GM19240 (cell line): ENCODE data around the gene LRRC8A.
A peak's percentile ranks its signal among the peaks of the same experiment; 100 is the strongest.
"Not testable (repeated sequence)": the region's sequence is repeated elsewhere in the genome, so short reads cannot be mapped to it uniquely, and the experiment has no call there.

ENCODE experiments used
- DNase-seq: peaks from one replicate; pipeline ENCODE4 v3.0.0; 2011; ENCODE audit warnings: low spot score; ENCODE audit not compliant: insufficient read length

LRRC8A gene

GRCh38 chr9:128863647-128864046 lies 18.3 kb upstream of the LRRC8A start:
- peak; percentile 70 for DNase-seq

DNA sequence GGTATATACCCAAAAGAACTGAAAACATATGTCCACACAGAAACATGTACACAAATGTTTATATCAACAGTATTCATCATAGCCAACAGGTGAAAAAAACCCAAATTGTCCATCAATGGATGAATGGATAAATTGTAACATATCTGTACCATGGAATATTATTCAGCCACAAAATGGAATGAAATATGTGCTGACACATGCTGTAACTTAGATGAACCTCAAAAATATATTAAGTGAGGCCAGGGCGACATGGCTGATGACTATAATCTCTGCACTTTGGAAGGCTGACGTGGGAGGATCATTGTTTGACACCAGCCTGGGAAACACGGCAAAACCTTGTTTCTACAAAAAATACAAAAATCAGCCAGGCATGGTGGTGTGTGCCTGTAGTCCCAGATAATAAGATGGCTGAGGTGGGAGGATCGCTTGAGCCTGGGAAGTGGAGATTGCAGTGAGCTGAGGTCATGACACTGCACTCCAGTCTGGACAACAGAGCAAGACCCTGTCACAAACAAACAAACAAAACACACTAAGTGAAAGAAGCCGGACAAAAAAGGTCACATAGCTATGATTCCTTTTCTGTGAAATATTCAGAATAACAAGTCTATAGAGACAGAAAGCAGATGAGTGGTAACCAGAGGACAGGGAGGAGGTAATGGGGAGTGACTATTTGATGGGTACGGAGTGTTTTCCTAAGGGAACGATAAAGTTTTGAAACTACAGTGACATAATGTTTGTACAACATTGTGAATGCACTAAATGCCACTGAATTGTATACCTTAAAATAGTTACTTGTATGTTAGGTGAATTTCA lies 11.6 kb upstream of the LRRC8A start:
- DNase-seq = no peak

DNA sequence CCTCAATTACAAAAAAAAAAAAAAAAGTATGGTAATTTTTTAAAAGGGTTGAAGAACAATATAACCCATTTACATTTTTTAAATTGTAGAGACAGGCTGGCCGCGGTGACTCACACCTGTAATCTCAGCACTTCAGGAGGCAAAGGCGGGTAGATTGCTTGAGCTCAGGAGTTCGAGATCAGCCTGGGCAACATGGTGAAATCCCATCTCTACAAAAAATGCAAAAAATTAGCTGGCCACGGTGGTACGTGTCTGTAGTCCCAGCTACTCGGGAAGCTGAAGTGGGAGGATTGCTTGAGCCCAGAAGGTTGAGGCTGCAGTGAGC lies 11.0 kb upstream of the LRRC8A start:
- not testable (repeated sequence) for DNase-seq

DNA sequence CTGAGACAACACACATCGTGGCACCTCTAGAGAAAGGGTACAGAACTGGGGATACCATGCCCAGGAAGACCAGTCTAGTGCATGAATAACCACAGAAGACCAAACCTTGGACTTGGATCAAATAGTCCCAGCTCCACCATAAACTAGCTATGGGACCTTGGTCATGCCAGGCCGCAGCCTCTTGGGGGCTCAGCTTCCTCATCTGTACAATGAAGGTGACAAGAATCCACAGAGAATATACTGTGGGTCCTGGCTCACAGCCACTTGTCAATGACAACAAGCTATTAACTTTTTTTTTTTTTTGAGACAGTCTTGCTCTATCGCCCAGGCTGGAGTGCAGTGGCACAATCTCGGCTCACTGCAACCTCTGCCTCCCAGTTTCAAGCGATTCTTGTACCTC lies 4.1 kb upstream of the LRRC8A start:
- DNase-seq = no peak

DNA sequence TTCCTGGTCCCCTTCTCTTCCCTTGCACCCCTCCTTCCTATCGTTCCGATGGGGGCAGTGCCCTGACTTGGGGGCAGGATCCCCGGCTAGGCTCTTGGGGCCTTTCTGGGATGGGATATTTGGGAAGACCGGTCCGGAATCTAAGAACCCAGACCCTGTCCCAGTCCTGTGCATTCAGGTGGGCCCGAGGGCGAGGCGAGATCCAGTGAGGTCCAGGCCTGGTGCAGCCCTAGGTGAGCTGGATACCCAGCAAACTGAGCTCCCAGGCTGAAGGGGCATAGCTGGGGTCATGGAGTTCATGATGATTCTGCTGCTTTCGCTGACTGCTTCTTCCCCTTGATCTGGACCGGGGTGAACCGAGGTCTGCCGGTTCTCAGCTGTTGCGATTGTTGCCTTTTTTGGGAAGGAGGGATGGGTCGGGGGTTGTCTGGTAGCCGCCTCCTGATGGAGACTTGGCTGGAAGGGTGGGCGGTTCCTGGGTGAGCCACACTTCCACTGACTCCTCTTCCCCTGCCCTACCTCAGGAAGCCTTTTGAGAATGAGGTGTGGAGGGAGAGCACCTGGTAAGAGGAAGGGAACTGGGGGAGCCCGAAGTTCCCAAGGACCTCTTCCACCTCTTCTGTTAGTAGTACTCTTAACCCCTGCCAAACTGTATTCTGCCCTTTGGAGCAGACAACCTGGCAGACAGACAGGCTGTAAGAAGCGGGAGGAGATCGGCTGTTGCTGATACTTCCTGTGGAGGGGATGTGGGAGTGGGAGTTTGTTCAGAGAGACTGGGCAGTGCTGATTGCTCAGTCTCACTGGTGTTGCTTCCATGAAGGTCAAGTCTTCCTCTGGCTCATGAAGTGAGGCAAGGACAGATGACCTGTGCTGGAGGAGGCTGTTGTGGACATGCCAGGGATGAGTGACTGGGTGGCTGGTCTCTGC lies 1.0 kb downstream of the LRRC8A start:
- DNase-seq = no peak

GRCh38 chr9:128884164-128884563 lies 2.2 kb downstream of the LRRC8A start:
- DNase-seq = no peak

DNA sequence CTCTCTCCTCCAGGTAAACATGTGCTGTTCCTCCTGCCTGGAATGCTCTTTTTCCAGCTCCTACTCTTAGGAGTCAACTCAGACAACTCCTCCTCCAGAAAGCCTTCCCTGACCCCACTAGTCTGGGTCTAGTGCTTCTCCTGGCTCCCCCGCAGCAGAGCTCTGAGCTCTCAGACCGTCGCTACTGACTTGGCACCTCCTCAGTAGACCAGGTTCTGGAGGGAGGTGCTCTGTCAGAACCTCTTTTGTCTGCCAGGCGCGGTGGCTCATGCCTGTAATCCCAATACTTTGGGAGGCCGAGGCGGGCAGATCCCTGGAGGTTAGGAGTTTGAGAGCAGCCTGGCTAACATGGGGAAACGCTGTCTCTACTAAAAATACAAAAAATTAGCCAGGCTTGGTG lies 3.4 kb downstream of the LRRC8A start:
- no peak for DNase-seq

GRCh38 chr9:128885798-128886197 lies 3.9 kb downstream of the LRRC8A start:
- DNase-seq = no peak

DNA sequence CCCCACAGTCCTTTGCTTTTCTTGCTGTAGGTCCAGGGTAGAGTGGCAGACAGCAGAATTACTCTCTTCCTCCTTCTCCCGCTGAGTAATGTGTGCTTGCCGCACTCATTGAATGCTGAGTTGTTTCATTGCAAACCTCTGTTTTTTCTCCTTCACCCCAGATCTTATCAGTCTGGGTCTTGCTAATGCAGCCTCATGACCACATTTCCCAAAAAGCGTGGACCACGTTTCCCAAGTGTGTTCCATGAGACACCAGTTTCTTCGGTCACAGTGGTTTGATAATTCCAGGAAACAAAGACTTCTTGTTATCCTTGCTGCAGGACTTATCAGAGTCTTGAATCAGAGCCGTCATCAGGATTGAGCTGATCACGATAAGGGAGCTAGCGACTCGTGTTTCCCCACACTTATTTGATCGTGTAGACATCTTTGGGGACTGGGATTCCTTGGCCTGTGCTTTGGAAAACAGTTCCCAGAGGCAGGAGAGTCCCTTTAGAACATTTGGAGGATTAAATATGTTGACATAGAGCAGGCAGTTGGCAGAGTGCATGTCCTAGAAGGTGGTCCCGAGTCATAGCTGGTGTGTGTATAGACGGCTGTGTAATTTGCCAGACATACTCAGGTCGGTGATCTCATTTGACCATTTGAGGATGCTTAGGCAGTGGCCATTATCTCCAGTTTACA lies 4.4 kb downstream of the LRRC8A start:
- DNase-seq = no peak

DNA sequence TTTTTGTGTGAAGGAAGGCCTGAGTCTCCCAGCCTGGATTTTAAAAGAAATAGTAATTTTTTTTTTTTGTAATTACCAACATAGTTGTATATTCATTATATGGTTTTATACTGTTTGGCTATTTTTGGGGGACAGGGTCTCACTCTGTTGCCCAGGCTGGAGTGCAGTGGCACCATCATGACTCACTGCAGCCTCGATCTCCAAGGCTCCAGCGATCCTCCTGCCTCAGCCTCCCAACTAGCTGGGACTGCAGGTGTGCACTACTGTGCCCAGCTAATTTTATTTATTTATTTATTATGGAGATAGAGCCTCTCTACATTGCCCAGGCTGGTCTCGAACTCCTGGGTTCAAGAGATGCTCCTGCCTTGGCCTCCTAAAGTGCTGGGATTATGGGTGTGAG lies 5.1 kb downstream of the LRRC8A start:
- no peak for DNase-seq

DNA sequence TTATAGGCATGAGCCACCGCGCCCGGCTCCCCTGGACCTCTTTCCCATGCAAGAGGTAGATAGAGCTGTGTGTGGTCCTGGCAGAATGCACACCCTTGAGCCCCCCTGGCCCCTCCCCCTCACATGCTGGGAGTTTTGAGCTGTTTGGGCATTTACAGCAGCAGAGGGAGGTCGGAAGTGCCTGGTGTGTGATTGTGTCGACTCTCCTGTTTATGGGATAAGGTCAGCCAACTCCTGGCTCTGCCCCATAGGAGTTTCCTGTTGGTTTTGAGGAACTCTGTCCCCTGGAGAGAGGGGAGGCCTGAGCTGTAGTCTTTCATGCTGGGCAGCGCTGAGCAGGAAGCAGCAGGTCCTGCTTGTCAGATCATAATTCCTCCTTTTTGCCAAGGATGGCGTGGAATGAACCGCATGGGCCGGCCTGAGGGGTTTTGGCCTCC lies 6.0 kb downstream of the LRRC8A start:
- no peak for DNase-seq

GRCh38 chr9:128891321-128892220 lies 9.6 kb downstream of the LRRC8A start:
- DNase-seq = no peak

DNA sequence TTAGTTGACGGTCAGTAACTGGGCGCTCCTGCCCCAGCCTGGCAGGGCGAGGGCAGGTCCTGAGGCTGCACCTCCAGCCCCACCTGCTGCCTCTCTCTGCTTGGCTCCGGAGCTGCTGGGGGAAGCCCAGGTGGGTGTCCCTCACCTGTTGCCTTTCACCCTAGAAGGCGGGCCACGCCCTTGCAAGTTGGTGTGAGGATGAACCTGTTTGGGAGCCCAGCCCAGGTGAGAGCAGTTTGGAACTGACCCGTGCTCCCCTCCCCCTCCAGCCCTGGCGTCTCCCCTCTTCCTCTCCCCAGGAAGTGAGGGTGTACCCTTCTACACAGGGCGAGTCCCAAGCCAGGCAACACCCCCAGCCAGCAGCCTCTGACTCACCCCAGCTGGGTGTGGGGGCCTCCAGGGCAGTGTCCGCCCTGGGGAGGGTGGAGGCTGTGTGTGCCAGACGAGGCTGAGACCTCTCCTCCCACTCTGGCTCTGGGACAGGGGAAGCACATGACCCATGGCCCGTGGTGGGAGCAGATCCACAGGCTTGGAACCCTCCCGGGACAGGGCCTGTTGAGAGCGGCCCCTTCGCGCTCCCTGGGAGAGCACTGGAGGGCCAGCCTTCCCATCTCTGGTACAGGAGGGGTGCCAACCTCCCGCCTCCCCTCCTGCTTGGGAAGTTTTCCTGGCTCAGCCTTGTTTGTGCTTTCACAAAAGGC lies 10.4 kb downstream of the LRRC8A start:
- DNase-seq = no peak

DNA sequence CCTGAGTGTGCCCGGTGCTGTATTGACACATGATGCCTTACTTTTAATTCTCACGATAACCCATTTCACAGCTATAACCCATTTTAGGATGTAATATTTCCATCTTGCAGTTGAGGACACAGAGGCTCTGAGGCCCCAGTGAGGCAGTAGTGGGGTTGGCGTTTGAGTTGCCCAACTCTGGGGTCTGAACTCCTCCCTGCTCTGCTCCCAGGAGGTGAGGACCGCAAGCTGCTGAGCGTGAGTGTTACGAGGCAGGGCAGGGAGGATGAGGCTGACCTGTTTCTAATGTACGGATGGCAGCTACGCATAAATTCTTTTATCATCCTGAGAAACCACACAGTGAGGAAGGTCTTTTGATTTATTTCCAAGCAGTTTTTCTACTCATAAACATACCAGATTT lies 11.4 kb downstream of the LRRC8A start:
- DNase-seq = no peak

GRCh38 chr9:128894764-128895163 lies 12.8 kb downstream of the LRRC8A start:
- DNase-seq = no peak

GRCh38 chr9:128895556-128895955 lies 13.6 kb downstream of the LRRC8A start:
- DNase-seq = no peak

GRCh38 chr9:128898382-128898781 lies 16.4 kb downstream of the LRRC8A start:
- DNase-seq = no peak

DNA sequence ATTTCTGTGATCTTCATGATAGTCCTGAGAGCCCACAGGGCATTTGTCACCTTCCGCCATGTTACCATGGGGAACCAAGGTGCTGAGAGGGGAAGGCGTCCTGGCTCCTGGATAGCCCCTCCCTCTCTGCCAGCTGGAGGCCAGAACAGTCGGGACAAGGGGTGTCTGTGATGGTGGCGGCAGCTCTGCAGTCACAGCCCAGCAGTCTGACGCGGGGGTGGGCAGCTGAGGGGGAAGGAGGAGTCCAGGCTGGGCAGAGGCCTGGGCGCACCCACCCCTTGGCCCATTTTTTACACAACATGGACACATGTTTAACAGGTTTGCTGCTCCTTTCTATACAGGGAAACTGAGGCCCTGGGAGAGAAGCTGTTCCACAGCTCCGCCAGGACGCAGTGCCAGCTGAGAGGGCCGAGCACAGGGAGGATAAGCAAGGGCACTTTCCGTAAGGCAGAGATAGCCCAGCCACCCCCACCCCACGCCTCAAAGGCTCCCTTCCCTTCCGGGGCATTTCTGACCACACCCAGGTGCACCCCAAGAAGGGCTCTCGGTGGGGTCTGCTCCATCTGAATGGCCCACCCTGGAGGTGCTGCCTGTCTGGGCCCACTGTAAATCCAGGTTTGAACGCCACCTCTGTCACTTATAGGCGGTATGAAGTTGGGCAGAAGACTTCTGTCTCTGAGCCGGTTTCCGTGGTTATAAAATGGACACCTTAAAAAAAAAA lies 17.1 kb downstream of the LRRC8A start:
- no peak for DNase-seq

DNA sequence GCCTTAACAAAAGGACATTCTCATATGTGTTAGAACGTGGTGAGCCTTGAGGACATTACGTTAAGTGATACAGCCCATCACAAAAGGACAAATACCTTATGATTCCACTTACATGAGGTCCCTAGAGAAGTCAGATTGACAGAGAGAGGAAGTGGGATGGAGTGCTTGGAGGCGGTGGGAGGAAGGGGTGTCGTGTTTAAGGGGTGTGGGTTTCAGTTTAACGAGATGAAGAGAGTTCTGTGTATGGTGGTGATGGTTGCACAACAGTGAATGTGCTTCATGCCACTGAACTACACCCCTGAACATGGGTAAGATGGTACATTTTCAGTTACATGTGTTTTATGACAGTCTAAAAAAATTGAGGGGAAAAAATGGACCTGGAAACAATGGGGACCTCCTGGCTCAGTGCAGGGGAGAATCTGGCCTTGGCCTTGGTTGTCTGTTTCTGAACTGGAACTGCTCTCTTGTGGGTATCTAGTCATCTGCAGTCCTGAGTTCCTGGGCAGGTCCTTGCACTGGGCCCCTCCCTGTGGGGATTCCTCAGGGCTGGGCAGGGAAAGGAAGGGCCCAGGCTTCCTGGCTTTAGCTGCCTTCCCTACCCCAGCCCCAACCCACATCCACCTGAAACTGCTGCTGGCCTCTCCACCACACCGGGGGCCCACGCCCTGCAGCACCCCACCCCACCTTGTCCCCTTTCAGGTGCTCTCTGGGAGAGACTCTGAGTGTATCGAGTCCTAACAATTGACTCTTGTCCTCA lies 17.8 kb downstream of the LRRC8A start:
- DNase-seq = no peak
